Immature natural killer cell (primary cell): Measurements from ENCODE around the gene ATXN7L1. TPM values are rescaled to one million over a fixed set of nuclear protein-coding genes. Genes with fewer than 3 reads are reported as not detected.

Experiments used
- DNase-seq, 3 donors: peaks; one replicate each; pipeline ENCODE4 v3.0.0; 2022; ENCODE audit warnings: mixed read lengths in 1 of 3
- H3K27ac Mint-ChIP-seq, 6 donors: one replicate each; pipeline ENCODE4 v1.8.0; 2020; ENCODE audit warnings: mixed read lengths in 6 of 6, mild to moderate bottlenecking in 5 of 6, inconsistent platforms in 4 of 6, moderate library complexity in 3 of 6
- H3K27me3 Mint-ChIP-seq, 3 donors: one replicate each; pipeline ENCODE4 v1.8.0; 2020 to 2021; ENCODE audit warnings: low read depth in 3 of 3, mild to moderate bottlenecking in 3 of 3, mixed read lengths in 3 of 3, moderate library complexity in 3 of 3, inconsistent platforms in 1 of 3
- H3K36me3 Mint-ChIP-seq, 3 donors: one replicate each; pipeline ENCODE4 v1.8.0; 2020; ENCODE audit warnings: mixed read lengths in 3 of 3, inconsistent platforms in 2 of 3, mild to moderate bottlenecking in 2 of 3
- H3K4me1 Mint-ChIP-seq, 2 donors: one replicate each; pipeline ENCODE4 v1.8.0; 2020; ENCODE audit warnings: inconsistent platforms in 2 of 2, mild to moderate bottlenecking in 2 of 2, mixed read lengths in 2 of 2, moderate library complexity in 1 of 2
- H3K4me3 Mint-ChIP-seq, 5 donors: one replicate each; pipeline ENCODE4 v1.8.0; 2020; ENCODE audit warnings: mild to moderate bottlenecking in 5 of 5, mixed read lengths in 5 of 5, inconsistent platforms in 3 of 5, moderate library complexity in 3 of 5
- H3K9me3 Mint-ChIP-seq, 6 donors: one replicate each; pipeline ENCODE4 v1.8.0; 2020; ENCODE audit warnings: mild to moderate bottlenecking in 6 of 6, mixed read lengths in 6 of 6, inconsistent platforms in 4 of 6, moderate library complexity in 3 of 6
- polyA plus RNA-seq, 3 donors: library from polyadenylated mRNA; unstranded; fragments of 300-500 nt; fragmentation: Illumina TruSeq; gene quantifications; one replicate each; pipeline ENCODE4 v1.2.3, GENCODE V29; 2021

ATXN7L1 gene
- polyA plus RNA-seq, 3 donors from 2014 or later, result 3.8 to 21.1 (median 11.9) TPM

- Mint-ChIP-seq H3K36me3 (peaks cover 5 to 17% (median 8%) of the 10 kb centered on the region in 3 donors), H3K4me1 (peaks cover 67 to 72% of the 10 kb centered on the region in 2 donors)
These were observed 67.5 kb downstream of the ATXN7L1 start for GRCh38 chr7:105808703-105809590.

DNA sequence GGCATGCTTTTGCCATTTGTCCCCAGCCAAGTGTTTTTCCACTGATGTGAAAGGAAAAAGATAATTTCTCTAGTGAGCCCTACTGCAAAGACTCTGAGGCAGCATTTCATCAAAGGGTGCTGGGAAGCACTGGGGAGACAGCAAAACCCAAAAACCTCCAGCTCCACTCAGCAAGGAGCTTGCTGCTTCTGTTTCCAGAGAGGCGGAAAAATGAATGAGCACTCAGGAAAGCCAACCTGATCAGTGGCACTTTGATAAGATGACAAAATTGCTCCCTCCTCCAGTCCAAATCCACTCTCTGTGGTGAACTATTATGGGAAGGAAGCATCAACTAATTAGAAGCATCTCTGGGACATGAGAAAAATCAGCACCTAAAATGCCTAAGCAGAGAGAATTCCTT is 68.2 kb downstream of the ATXN7L1 start:
- peak overlapping the region; percentile 43 to 81 (median 62) for H3K4me3 Mint-ChIP-seq
- no peaks in the 10 kb centered on the region for H3K9me3 Mint-ChIP-seq
- peaks cover 67 to 72% of the 10 kb centered on the region in 2 donors for H3K4me1 Mint-ChIP-seq
- H3K27me3 Mint-ChIP-seq, result peaks cover 4 to 6% (median 6%) of the 10 kb centered on the region in 3 donors
- H3K36me3 Mint-ChIP-seq, result peaks cover 0 to 13% (median 3%) of the 10 kb centered on the region in 3 donors
- peak overlapping the region; percentile 89 to 98 (median 92) for H3K27ac Mint-ChIP-seq
- DNase-seq, result no peak

More at GRCh38 chr7:105808703-105809590, 67.5 kb downstream of the ATXN7L1 start:
- Mint-ChIP-seq H3K27ac (peak overlapping the region; percentile 77 to 98 (median 90)), H3K27me3 (peaks cover 4 to 8% (median 6%) of the 10 kb centered on the region in 3 donors), H3K4me3 (peak overlapping the region; percentile 43 to 81 (median 68)), H3K9me3 (no peaks in the 10 kb centered on the region)
- peak; percentile 70 to 82 (median 74) for DNase-seq

- Mint-ChIP-seq H3K4me3 (peak overlapping the region; percentile 54 to 81 (median 61)), H3K36me3 (peaks cover 0 to 13% (median 3%) of the 10 kb centered on the region in 3 donors), H3K9me3 (no peaks in the 10 kb centered on the region), H3K27ac (peak overlapping the region; percentile 89 to 98 (median 92)), H3K4me1 (peaks cover 67 to 75% of the 10 kb centered on the region in 2 donors), H3K27me3 (peaks cover 4 to 6% (median 6%) of the 10 kb centered on the region in 3 donors)
- peak in 1 of 3 donors; percentile 17 for DNase-seq
These were observed 69.0 kb downstream of the ATXN7L1 start for GRCh38 chr7:105807448-105807762.

DNA sequence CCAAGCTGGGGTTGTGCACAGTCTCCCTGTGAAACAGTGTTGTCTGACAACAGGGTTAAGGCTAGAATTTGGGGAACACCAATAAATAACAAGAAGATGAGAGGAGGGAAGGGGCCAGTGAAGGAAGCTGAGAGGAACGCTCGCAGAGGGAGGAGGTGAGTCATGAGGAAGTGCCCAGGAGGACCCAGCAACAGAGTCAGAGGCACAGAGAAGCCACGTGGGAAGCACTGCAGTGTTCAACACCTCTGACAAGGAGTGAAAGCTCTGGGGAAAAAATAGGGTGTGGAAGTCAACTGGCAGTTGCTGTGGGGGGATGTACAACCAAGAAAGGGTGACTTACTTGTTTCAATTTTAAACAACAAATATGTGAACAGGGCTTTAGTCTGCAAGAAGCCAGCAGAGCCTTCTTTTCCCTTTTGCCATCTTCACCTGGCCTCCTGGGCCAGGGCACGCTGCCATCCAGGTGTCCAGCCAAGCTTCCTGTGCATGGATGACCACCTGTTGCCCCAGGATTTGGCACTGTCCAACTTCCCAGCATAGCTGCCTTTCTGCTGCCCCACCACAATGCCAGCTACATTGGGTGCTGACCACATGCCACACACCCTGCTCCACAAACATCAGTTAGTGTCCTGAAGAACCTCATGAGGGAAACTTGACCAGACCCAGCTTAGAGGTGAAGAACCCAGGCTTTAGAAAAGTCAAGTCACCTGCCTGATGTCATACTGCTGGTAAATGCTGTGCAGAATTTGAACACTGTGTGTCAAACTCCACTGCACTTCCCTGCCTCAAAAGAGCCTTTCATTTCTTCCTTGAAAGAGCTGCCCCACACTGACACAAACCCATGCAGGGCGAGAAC is 69.6 kb downstream of the ATXN7L1 start:
- H3K27me3 Mint-ChIP-seq, result peaks cover 4 to 6% (median 6%) of the 10 kb centered on the region in 3 donors
- peak overlapping the region; percentile 54 to 81 (median 61) for H3K4me3 Mint-ChIP-seq
- H3K4me1 Mint-ChIP-seq, result peaks cover 67 to 71% of the 10 kb centered on the region in 2 donors
- H3K27ac Mint-ChIP-seq, result peak overlapping the region; percentile 89 to 98 (median 92)
- peaks cover 0 to 13% (median 3%) of the 10 kb centered on the region in 3 donors for H3K36me3 Mint-ChIP-seq
- no peaks in the 10 kb centered on the region for H3K9me3 Mint-ChIP-seq
- peak; percentile 58 to 73 (median 64) for DNase-seq

DNA sequence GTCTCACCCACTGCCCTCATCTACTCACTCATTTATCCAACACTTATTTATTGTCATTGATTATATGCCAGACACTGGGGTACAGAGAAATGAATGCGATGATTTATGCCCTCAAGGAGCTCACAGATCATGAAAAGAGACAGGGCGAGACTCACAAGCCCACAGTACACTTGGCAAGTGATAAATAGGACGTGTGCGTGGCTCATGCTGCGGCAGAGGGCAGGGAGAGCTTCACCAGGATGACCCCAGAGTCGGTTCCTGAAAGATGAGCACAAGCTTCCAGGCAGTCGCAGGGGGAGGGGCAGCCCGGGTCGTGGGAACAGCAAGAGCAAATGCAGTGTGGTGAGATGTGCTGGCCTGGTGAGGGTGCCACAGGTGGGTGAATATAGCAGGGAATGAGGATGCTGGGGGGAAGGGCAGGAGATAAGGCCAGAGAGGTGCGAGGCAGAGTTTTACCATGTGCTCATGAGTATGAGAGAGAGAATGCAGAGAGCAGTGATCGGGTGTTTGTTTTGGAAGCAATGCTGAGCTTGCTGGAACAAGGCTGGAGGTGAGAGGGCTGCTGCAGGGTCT is 70.9 kb downstream of the ATXN7L1 start:
- DNase-seq, result no peak
- H3K4me3 Mint-ChIP-seq, result peak overlapping the region in 3 of 5 donors; percentile 11 to 74 (median 31)
- peaks cover 4 to 6% (median 6%) of the 10 kb centered on the region in 3 donors for H3K27me3 Mint-ChIP-seq
- H3K4me1 Mint-ChIP-seq, result peaks cover 67 to 73% of the 10 kb centered on the region in 2 donors
- no peaks in the 10 kb centered on the region for H3K9me3 Mint-ChIP-seq
- peaks cover 0 to 8% (median 0%) of the 10 kb centered on the region in 3 donors for H3K36me3 Mint-ChIP-seq
- H3K27ac Mint-ChIP-seq, result peak overlapping the region; percentile 89 to 98 (median 92)

GRCh38 chr7:105803429-105803736 is 73.0 kb downstream of the ATXN7L1 start:
- H3K27ac Mint-ChIP-seq, result peak overlapping the region in 3 of 6 donors; percentile 25 to 55 (median 29)
- no peaks in the 10 kb centered on the region for H3K9me3 Mint-ChIP-seq
- peaks cover 59 to 63% of the 10 kb centered on the region in 2 donors for H3K4me1 Mint-ChIP-seq
- H3K36me3 Mint-ChIP-seq, result peaks cover 0 to 4% (median 4%) of the 10 kb centered on the region in 3 donors
- H3K4me3 Mint-ChIP-seq, result no peak overlapping the region
- peaks cover 2 to 6% (median 6%) of the 10 kb centered on the region in 3 donors for H3K27me3 Mint-ChIP-seq
- DNase-seq, result no peak

GRCh38 chr7:105802604-105803428 is 73.6 kb downstream of the ATXN7L1 start:
- Mint-ChIP-seq H3K27ac (peak overlapping the region in 5 of 6 donors; percentile 23 to 74 (median 70)), H3K9me3 (no peaks in the 10 kb centered on the region), H3K36me3 (peaks cover 0 to 4% (median 4%) of the 10 kb centered on the region in 3 donors), H3K27me3 (peaks cover 5 to 6% (median 6%) of the 10 kb centered on the region in 3 donors), H3K4me3 (no peak overlapping the region), H3K4me1 (peaks cover 53 to 57% of the 10 kb centered on the region in 2 donors)
- no peak for DNase-seq

DNA sequence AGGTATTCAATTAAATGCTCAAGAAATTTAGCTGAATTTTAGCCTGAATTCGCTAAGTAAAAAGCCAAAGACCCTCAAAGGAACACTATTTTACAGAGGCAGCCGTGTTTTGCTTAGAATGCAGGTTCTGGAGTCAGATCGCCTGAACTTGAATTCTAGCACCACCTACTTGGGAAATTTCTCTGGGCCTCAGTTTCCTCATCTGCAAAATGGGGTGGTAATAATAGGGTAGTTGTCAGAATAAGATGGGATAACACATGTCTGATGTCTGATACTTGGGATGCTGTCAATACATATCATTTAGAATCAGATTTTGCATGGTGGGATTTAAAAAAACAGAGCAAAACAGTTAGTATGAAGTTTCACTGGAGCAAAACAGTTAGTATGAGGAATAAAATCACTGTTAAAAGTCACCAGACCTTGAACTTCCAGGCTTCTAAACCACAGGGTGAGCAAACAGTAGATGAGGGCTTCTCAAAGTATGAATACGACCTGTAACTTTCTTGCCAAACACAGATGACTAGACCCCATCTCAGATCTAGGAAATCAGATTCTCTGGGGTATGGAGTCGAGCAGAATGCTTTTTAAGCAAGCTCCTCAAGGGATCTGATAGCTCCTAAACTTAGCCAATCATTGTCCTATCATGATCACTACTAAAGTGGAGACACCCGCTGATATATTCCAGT is 75.4 kb downstream of the ATXN7L1 start:
- H3K4me1 Mint-ChIP-seq, result peaks cover 35 to 39% of the 10 kb centered on the region in 2 donors
- no peaks in the 10 kb centered on the region for H3K9me3 Mint-ChIP-seq
- H3K27me3 Mint-ChIP-seq, result peaks cover 3 to 4% (median 3%) of the 10 kb centered on the region in 3 donors
- DNase-seq, result no peak
- H3K27ac Mint-ChIP-seq, result peak overlapping the region in 4 of 6 donors; percentile 6 to 58 (median 32)
- peaks cover 0 to 4% (median 4%) of the 10 kb centered on the region in 3 donors for H3K36me3 Mint-ChIP-seq
- H3K4me3 Mint-ChIP-seq, result peak overlapping the region in 2 of 5 donors; percentile 7 to 32

- Mint-ChIP-seq H3K4me3 (peak overlapping the region in 2 of 5 donors; percentile 7 to 32), H3K27me3 (peaks cover under 1 to 3% (median 3%) of the 10 kb centered on the region in 3 donors), H3K9me3 (no peaks in the 10 kb centered on the region), H3K36me3 (peaks cover 2 to 5% (median 4%) of the 10 kb centered on the region in 3 donors), H3K4me1 (peaks cover 30 to 33% of the 10 kb centered on the region in 2 donors), H3K27ac (peak overlapping the region; percentile 6 to 58 (median 39))
- DNase-seq, result no peak
These were observed 76.0 kb downstream of the ATXN7L1 start for GRCh38 chr7:105800442-105800841.

DNA sequence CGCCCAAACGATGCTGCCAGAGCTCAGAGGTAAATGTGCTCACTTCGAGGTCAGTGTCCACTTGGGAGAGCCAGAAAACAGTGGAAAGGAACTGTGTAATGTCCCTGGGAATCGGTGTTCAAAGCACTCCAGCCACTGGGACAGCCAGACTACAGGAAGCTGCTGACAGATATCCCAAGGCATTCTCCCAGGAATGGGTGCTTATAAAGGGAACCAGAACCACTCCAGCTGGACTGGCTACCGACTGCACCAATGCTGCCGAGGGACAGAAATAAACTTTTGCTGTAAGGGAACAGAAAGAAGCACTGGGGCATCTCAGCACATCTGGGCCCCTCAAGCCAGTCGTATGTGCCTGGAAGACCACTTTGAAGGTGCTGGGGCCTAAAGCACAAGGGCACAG is 76.7 kb downstream of the ATXN7L1 start:
- H3K36me3 Mint-ChIP-seq, result peaks cover 4 to 12% (median 10%) of the 10 kb centered on the region in 3 donors
- H3K4me3 Mint-ChIP-seq, result no peak overlapping the region

DNA sequence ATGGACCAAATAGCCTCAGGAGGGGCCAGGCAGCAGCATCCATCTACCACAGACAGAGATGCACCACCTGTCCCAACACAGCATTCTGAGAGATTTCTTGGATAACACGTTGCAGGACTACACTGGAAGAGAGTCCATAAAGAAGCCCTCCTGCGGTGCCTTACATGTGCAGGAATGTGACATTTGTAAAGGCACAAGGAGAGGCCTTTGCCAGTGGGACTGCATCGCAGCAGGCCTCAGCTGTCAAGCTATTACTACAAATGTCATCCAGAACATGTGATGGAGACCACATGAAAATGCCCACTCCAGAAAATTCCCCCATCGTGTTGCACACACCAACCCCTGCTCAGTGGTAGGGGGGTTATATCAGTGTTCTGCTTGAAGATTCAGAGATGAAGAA is 77.4 kb downstream of the ATXN7L1 start:
- Mint-ChIP-seq H3K9me3 (no peaks in the 10 kb centered on the region), H3K4me1 (peaks cover 20 to 24% of the 10 kb centered on the region in 2 donors), H3K4me3 (no peak overlapping the region), H3K36me3 (peaks cover 4 to 12% (median 11%) of the 10 kb centered on the region in 3 donors), H3K27me3 (peaks cover 0 to 3% (median 2%) of the 10 kb centered on the region in 3 donors), H3K27ac (no peak overlapping the region)
- no peak for DNase-seq

More for the DNA sequence above, 76.7 kb downstream of the ATXN7L1 start:
- Mint-ChIP-seq H3K4me1 (peaks cover 22 to 25% of the 10 kb centered on the region in 2 donors), H3K27me3 (peaks cover 0 to 3% (median 2%) of the 10 kb centered on the region in 3 donors), H3K9me3 (no peaks in the 10 kb centered on the region), H3K27ac (peak overlapping the region in 2 of 6 donors; percentile 29 to 47)
- no peak for DNase-seq

DNA sequence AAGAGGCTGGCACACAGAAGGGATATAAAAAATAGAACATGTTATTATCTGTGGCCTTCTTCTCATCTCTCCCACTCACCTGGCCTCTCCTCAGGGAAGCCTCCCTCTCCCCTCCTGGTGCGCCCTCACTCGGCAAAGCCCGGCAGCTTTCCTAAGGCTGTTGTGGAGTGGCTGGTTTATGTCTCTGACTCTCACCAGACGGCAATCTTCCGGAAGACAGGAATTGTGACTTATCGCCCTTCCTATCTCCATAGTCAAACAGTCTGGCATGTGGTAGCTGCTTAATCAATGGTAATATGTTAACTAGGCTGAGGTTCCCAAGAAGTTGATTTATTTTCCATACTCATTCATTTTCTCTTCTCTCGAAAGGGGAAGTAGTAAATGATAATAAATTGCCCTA is 78.7 kb downstream of the ATXN7L1 start:
- DNase-seq, result no peak
- Mint-ChIP-seq H3K9me3 (no peaks in the 10 kb centered on the region), H3K27me3 (peaks cover 0 to 3% (median 2%) of the 10 kb centered on the region in 3 donors), H3K27ac (no peak overlapping the region), H3K36me3 (peaks cover 4 to 16% (median 14%) of the 10 kb centered on the region in 3 donors), H3K4me3 (no peak overlapping the region), H3K4me1 (peaks cover 28 to 33% of the 10 kb centered on the region in 2 donors)
